Parathyroid adenoma (tissue), 2 donors: Measurements from ENCODE around the gene IFI27L1.
"Not testable (repeated sequence)": the region's sequence is repeated elsewhere in the genome, so short reads cannot be mapped to it uniquely, and the experiment has no call there.

Source experiments
- H2AFZ ChIP-seq: fragments of 300-600 bp; sonication (generic); one replicate; pipeline ENCODE4 v1.7.0; 2017; ENCODE audit warnings: antibody characterized with exemption, mild to moderate bottlenecking
- H3K27ac ChIP-seq: fragments of 300-600 bp; sonication (generic); one replicate; pipeline ENCODE4 v1.7.0; 2017
- H3K27me3 ChIP-seq: fragments of 300-600 bp; sonication (generic); one replicate; pipeline ENCODE4 v1.7.0; 2017; ENCODE audit warnings: low read length; ENCODE audit not compliant: control insufficient read depth, insufficient read depth
- H3K36me3 ChIP-seq: fragments of 300-600 bp; sonication (generic); one replicate; pipeline ENCODE4 v1.7.0; 2017; ENCODE audit warnings: low read length; ENCODE audit not compliant: control insufficient read depth, insufficient read depth
- H3K4me1 ChIP-seq: fragments of 300-600 bp; sonication (generic); one replicate; pipeline ENCODE4 v1.7.0; 2017; ENCODE audit warnings: control low read depth
- H3K4me2 ChIP-seq: fragments of 300-600 bp; sonication (generic); one replicate; pipeline ENCODE4 v1.7.0; 2017; ENCODE audit warnings: low read length
- H3K4me3 ChIP-seq: fragments of 300-600 bp; sonication (generic); one replicate; pipeline ENCODE4 v1.7.0; 2017; ENCODE audit warnings: low read depth, low read length
- H3K79me2 ChIP-seq: fragments of 300-600 bp; sonication (generic); one replicate; pipeline ENCODE4 v1.7.0; 2017; ENCODE audit warnings: control low read depth
- H3K9ac ChIP-seq: fragments of 300-600 bp; sonication (generic); one replicate; pipeline ENCODE4 v1.7.0; 2017; ENCODE audit warnings: mild to moderate bottlenecking
- H3K9me3 ChIP-seq: fragments of 300-600 bp; sonication (generic); one replicate; pipeline ENCODE4 v1.7.0; 2017; ENCODE audit warnings: low read length; ENCODE audit not compliant: control insufficient read depth
- TF ChIP-seq, protein P1 (sequence below): fragments of 300-600 bp; sonication (generic); IDR thresholded peaks from one replicate; pipeline ENCODE4 v1.7.0; 2017; ENCODE audit warnings: antibody characterized with exemption, mild to moderate bottlenecking
- donor health status: primary hyperparathyroidism.

The IFI27L1 gene

DNA sequence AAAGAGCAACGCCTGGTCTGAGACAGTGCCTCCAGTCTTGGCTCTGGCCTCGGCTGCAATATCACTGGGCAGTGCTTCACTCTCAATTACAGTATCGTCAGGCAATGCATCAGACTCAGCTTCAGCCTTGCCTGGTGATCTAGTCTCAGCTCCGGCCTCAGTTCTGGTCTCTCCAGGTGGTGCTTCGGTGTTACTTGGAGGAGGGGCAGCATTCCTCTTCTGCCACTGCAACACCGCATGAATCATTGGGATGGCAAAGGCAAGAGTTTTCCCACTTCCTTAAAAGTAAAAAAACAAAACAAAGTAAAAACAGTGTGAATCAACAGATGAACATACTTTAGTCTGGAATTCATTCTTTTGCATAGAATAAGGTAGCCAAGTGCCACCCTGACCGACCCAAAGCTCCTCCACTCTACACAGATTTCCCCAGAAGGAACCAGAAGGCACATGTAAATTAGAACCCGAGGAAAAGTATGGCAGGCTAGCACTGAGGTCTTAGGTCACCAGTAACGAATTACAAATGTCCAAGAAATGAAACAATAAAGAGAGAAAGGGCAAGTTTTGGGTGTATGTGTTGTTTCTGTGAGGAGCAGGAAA lies 18.7 kb upstream of the IFI27L1 start:
- no peak overlapping the region for H3K4me3 ChIP-seq
- TF ChIP-seq, protein P1, sequence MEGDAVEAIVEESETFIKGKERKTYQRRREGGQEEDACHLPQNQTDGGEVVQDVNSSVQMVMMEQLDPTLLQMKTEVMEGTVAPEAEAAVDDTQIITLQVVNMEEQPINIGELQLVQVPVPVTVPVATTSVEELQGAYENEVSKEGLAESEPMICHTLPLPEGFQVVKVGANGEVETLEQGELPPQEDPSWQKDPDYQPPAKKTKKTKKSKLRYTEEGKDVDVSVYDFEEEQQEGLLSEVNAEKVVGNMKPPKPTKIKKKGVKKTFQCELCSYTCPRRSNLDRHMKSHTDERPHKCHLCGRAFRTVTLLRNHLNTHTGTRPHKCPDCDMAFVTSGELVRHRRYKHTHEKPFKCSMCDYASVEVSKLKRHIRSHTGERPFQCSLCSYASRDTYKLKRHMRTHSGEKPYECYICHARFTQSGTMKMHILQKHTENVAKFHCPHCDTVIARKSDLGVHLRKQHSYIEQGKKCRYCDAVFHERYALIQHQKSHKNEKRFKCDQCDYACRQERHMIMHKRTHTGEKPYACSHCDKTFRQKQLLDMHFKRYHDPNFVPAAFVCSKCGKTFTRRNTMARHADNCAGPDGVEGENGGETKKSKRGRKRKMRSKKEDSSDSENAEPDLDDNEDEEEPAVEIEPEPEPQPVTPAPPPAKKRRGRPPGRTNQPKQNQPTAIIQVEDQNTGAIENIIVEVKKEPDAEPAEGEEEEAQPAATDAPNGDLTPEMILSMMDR = no peak
- no peak overlapping the region for H3K4me2 ChIP-seq
- no peak overlapping the region for H2AFZ ChIP-seq
- H3K9me3 ChIP-seq = no peaks in the 10 kb centered on the region
- no peaks in the 10 kb centered on the region for H3K36me3 ChIP-seq
- H3K27ac ChIP-seq = no peak overlapping the region
- no peak overlapping the region for H3K9ac ChIP-seq
- peaks cover 38% of the 10 kb centered on the region for H3K79me2 ChIP-seq
- H3K27me3 ChIP-seq = no peaks in the 10 kb centered on the region
- H3K4me1 ChIP-seq = peaks cover 20% of the 10 kb centered on the region

DNA sequence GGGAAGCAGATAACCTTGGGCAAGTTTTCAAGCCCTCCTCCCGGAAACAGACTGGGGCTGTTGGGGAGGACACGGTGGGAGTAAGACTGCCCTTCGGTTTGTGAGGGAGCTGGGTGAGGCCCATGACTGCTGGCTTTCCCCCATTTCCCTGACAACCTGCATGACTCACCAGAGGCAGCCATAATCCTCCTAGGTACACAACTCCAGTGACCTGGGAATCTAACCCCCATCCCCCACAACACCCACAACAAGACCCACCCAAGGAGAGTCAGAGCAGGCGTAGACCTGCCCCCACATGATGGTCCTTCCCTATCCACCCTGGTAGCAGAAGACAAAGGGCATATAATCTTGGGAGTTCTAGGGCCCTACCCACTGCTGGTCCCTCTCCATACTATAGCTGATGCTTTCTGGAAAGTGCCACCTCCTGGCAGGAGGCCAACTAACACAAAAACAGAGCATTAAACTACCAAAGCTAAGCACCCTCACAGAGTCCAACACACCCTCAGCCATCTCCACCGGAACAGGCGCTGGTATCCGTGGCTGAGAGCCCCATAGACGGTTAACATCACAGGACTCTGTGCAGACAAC lies 14.9 kb upstream of the IFI27L1 start:
- no peaks in the 10 kb centered on the region for H3K27me3 ChIP-seq
- no peaks in the 10 kb centered on the region for H3K36me3 ChIP-seq
- peaks cover 12% of the 10 kb centered on the region for H3K4me1 ChIP-seq
- H3K4me2 ChIP-seq = no peak overlapping the region
- TF ChIP-seq, protein P1 = no peak
- H3K9ac ChIP-seq = no peak overlapping the region
- H2AFZ ChIP-seq = no peak overlapping the region
- H3K9me3 ChIP-seq = no peaks in the 10 kb centered on the region
- no peak overlapping the region for H3K27ac ChIP-seq
- H3K4me3 ChIP-seq = no peak overlapping the region
- H3K79me2 ChIP-seq = peaks cover 61% of the 10 kb centered on the region

DNA sequence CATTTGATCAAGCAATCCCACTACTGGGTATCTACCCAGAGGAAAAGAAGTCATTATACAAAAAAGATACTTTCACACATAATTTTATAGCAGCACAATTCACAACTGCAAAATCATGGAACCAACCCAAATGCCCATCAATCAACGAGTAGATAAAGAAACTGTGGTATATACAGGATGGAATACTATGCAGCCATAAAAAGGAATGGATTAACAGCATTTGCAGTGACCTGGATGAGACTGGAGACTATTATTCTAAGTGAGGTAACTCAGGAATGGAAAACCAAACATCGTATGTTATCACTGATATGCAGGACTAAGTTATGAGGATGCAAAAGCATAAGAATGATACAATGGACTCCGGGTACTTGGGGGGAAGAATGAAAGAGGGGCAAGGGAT lies 9.0 kb upstream of the IFI27L1 start:
- not testable (repeated sequence) for H3K9ac ChIP-seq, H3K4me2 ChIP-seq, H3K27ac ChIP-seq, H3K27me3 ChIP-seq, H3K4me3 ChIP-seq, H2AFZ ChIP-seq, H3K4me1 ChIP-seq, H3K36me3 ChIP-seq, H3K9me3 ChIP-seq
- peaks cover 80% of the 10 kb centered on the region for H3K79me2 ChIP-seq

DNA sequence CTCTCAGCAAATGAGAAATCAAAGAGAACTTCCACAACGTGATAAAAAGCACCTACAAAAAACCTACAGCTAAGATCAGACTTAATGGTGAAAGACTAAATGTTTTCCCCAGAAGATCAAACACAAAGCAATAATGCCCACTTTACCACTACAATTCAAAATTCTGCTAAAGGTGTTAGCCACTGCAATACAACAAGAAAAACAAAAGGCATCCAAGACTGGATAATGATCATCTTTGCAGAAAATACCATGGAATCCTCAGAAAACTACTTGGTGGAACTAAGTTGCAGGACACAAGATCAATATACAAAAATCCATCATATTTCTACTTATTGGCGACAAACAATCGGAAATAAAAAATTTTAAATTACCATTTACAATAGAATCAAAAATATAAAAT lies 6.6 kb upstream of the IFI27L1 start:
- Histone ChIP-seq H3K27ac (no peak overlapping the region), H3K4me1 (peaks cover 16% of the 10 kb centered on the region), H3K4me3 (no peak overlapping the region), H3K9ac (no peak overlapping the region), H3K36me3 (no peaks in the 10 kb centered on the region), H3K79me2 (peaks cover 83% of the 10 kb centered on the region), H3K9me3 (peaks cover 8% of the 10 kb centered on the region), H2AFZ (no peak overlapping the region), H3K27me3 (no peaks in the 10 kb centered on the region), H3K4me2 (no peak overlapping the region)
- TF ChIP-seq, protein P1 = no peak

DNA sequence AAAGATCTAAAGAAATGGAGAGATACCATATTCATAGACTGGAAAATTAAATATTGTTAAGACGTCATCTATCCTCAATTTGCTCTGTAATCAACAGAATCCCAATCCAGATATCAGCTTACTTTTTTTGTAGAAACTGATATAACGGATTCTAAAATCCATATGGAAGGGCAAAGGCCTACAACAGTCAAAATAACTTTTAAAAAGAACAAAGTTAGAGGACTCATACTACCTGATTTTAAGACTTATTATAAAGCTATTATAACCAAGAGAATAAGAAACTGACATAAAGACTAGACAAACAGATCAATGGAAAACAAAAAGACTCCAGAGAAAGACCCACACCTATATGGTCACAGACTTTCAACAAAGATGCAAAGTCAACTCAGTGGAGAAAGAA lies 6.1 kb upstream of the IFI27L1 start:
- no peak overlapping the region for H2AFZ ChIP-seq
- no peak overlapping the region for H3K4me3 ChIP-seq
- no peak overlapping the region for H3K9ac ChIP-seq
- H3K27me3 ChIP-seq = no peaks in the 10 kb centered on the region
- H3K36me3 ChIP-seq = no peaks in the 10 kb centered on the region
- no peak overlapping the region for H3K27ac ChIP-seq
- H3K9me3 ChIP-seq = peaks cover 8% of the 10 kb centered on the region
- H3K4me1 ChIP-seq = peaks cover 16% of the 10 kb centered on the region
- TF ChIP-seq, protein P1 = no peak
- peaks cover 82% of the 10 kb centered on the region for H3K79me2 ChIP-seq
- no peak overlapping the region for H3K4me2 ChIP-seq
